IPS DF 4.7 (cell line): Measurements from ENCODE around the gene CD99L2.
"Not testable (repeated sequence)": the region's sequence is repeated elsewhere in the genome, so short reads cannot be mapped to it uniquely, and the experiment has no call there.

Experiments used
- DNase-seq: peaks from one replicate; pipeline ENCODE4 v3.0.0-alpha.2; 2013; ENCODE audit warnings: low spot score; ENCODE audit errors: extremely low read depth

CD99L2 gene

GRCh38 chrX:150857453-150857852, 41.0 kb downstream of the CD99L2 start:
- DNase-seq, result no peak

DNA sequence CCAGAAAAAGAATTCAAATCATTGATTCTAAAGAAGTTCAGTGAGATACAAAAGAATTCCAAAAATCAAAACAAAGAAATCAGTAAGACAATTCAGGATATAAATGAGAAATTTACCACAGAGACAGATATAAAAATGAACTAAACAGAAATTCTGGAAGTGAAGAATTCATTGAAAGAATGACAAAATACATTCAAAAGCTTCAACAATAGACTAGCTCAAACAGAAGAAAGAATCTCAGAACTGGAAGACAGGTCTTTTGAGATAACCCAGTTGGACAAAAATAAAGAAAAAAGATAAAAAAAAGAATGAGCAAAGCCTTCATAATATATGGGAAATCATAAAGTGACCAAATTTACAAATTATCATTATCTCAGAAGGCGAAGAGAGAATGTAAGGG, 41.7 kb downstream of the CD99L2 start:
- DNase-seq, result no peak

DNA sequence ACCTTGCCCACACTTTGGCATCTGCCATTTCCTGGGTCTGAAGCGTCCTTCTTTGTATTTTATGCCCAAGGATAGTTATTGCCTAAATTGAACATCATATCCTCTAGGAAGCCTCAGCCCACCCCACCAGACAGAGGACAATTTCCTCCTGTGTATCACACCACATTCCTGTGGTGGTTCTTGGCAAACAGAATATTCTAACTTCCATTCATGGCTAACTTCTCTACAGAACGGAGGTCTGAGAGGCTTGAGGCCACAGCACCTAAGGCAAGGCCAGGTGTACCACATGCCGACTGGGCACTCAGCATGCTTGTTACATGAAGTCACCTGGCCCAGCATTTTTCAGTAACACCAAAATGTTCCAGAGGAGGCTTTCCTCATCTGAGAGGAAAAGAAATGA, 42.4 kb downstream of the CD99L2 start:
- DNase-seq, result no peak

GRCh38 chrX:150854856-150855255, 43.6 kb downstream of the CD99L2 start:
- DNase-seq, result no peak

GRCh38 chrX:150849996-150850720, 48.3 kb downstream of the CD99L2 start:
- DNase-seq, result no peak

DNA sequence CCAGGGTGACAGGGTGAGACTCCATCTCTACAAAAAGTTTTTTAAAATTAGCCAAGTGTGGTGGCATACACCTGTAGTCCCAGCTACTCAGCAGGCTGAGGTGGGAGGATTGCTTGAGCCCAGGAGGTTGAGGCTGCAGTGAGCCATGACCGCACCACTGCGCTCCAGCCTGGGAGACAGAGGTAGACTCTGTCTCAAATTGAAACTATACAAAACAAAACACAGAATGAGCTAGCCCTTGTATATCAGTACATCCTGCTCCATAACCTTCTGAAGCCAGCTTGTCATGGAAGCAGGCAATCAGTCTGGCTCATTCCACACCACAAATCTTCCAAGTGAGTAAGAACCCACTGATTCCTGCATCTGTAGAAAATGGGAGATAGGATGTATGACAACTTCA, 49.0 kb downstream of the CD99L2 start:
- DNase-seq, result no peak

GRCh38 chrX:150848914-150849365, 49.5 kb downstream of the CD99L2 start:
- no peak for DNase-seq

DNA sequence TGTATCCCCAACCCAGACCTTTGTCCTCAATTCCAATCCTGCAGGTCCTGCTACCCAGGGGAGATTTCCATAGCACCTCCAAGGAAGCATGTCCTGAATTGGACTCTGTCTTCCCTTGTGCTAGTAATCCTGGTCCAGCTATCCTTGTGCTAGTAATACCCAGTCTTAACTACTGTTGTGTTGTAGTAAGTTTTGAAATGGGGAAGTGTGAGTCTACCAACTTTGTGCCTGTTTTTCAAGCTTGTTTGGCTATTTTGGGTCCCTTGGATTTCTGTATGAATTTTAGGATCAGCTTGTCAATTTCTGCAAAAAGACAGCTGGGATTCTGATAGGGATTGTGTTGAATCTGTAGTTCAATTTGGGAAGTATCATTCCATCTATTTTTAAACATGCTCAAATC, 51.4 kb downstream of the CD99L2 start:
- DNase-seq, result no peak

DNA sequence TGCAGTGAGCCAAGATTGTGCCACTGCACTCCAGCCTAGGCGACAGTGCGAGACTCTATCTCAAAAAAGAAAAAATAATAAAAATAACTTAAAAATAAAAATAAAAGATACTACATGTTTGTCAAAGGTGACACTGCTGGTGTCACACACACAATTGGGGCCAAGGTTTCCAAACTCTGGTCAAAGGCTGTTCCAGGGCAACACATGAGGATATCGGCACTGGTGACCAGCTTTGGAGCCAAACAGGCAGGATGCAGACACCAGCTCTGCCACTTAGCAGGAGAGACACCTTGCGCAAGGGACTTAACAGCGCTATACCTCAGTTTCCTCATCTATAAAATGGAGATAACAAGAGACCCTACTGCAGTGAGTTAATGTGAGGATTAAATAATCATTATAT, 52.3 kb downstream of the CD99L2 start:
- no peak for DNase-seq

DNA sequence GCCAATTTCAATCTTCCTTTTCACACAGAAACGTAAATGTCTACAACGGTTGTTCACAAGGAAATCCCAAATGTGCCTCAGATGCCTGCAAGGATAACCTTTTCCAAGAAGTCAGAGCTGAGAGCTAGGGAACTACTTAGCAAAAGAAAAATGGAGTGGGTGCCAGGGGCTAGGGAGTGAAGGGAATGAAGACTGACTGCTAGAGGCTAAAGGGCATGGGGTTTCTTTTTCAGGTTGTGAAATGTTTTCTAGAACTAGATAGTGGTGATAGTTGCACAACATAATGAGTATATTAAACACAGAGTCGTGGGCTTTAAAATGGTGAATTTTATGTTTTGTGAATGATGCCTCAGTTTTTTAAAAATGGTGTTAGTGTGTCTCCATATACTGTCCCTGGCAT, 53.4 kb downstream of the CD99L2 start:
- DNase-seq, result no peak

- no peak for DNase-seq
Observed at GRCh38 chrX:150844016-150844415, 54.5 kb downstream of the CD99L2 start.

GRCh38 chrX:150842198-150842685, 56.2 kb downstream of the CD99L2 start:
- no peak for DNase-seq

GRCh38 chrX:150841456-150842197, 56.8 kb downstream of the CD99L2 start:
- no peak for DNase-seq

GRCh38 chrX:150837845-150838244, 60.6 kb downstream of the CD99L2 start:
- DNase-seq, result no peak

GRCh38 chrX:150834695-150835094, 63.8 kb downstream of the CD99L2 start:
- no peak for DNase-seq

- DNase-seq, result no peak
Observed at GRCh38 chrX:150833454-150834056, 64.9 kb downstream of the CD99L2 start.

GRCh38 chrX:150831863-150832262, 66.6 kb downstream of the CD99L2 start:
- no peak for DNase-seq

DNA sequence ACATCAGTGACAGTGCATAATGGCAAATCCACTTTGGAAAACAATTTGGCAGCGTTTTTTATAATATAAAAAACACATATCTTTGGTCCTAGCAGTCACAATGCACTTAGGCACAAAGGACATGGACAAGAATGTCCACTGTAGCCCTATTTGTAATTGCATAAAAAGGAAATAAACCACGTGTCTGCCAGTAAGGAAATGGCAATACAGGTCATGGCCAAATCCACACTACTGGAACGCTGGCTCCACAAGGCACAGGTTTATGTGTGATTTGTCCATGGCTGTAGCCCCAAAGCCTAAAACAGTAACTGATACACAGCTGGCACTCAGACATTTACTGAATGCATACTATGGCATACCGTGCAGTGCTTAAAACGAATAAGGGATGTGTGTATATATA, 69.7 kb downstream of the CD99L2 start:
- DNase-seq, result no peak

GRCh38 chrX:150824352-150824751, 74.1 kb downstream of the CD99L2 start:
- DNase-seq, result not testable (repeated sequence)

DNA sequence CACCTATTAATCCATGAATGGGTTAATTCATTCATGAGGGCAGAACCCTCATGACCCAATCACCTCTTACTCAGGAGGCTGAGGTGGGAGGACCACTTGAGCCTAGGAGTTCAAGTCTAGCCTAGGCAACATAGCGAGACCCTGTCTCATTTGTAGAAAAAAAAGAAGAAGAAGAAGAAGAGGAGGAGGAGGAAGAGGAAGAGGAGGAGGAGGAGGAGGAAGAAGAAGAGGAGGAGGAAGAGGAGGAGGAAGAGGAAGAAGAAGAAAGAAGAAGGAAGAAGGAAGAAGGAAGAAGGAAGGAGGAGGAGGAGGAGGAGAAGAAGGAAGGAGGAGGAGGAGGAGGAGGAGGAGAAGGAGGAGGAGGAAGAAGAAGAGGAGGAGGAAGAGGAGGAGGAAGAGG, 74.6 kb downstream of the CD99L2 start:
- not testable (repeated sequence) for DNase-seq

GRCh38 chrX:150821971-150822370, 76.5 kb downstream of the CD99L2 start:
- DNase-seq, result no peak

GRCh38 chrX:150813922-150814321, 84.5 kb downstream of the CD99L2 start:
- DNase-seq, result no peak
